Kidney (tissue), 14 donors: ENCODE data around the gene ANKH. TPM values are rescaled to one million over a fixed set of nuclear protein-coding genes. Genes with fewer than 3 reads are reported as not detected.

Experiments used
- DNase-seq, 5 donors: peaks; one replicate each; pipeline ENCODE4 v3.0.0-alpha.2; 2013 to 2020
- FAIRE-seq: peaks from 2 replicates; lab custom pipeline; 2012; peaks lifted over from hg19 to GRCh38; lab: Jason Lieb, UNC
- H3K27ac ChIP-seq, 2 donors: one replicate each; pipeline ENCODE4 v1.7.0; 2013; ENCODE audit warnings: low read depth in 2 of 2, low read length in 2 of 2, inconsistent platforms in 1 of 2
- H3K27me3 ChIP-seq: one replicate; pipeline ENCODE4 v1.7.1; 2013; ENCODE audit warnings: low read length, inconsistent platforms; ENCODE audit not compliant: control insufficient read depth, insufficient read depth
- H3K36me3 ChIP-seq, 3 donors: one replicate each; pipeline versions ENCODE4 v1.7.0 to v1.7.1; 2013; ENCODE audit warnings: low read length in 3 of 3, control low read depth in 1 of 3, inconsistent platforms in 1 of 3; ENCODE audit not compliant: insufficient read depth in 3 of 3, control insufficient read depth in 2 of 3
- H3K4me1 ChIP-seq, 3 donors: one replicate each; pipeline versions ENCODE4 v1.7.0 to v1.7.1; 2013; ENCODE audit warnings: low read length in 3 of 3, inconsistent platforms in 1 of 3, low read depth in 1 of 3; ENCODE audit not compliant: control insufficient read depth in 2 of 3, insufficient read depth in 2 of 3
- H3K4me3 ChIP-seq, 3 donors: one replicate each; pipeline versions ENCODE4 v1.7.0 to v1.8.1; 2013; ENCODE audit warnings: low read length in 3 of 3, control low read depth in 1 of 3, inconsistent platforms in 1 of 3
- H3K9ac ChIP-seq, 3 donors: one replicate each; pipeline versions ENCODE4 v1.7.0 to v1.7.1; 2013; ENCODE audit warnings: low read length in 3 of 3, control low read depth in 1 of 3, inconsistent platforms in 1 of 3
- H3K9me3 ChIP-seq, 3 donors: one replicate each; pipeline versions ENCODE4 v1.7.0 to v1.7.1; 2013; ENCODE audit warnings: low read length in 3 of 3, control low read depth in 1 of 3, inconsistent platforms in 1 of 3; ENCODE audit not compliant: control insufficient read depth in 2 of 3, insufficient read depth in 1 of 3
- CTCF ChIP-seq: IDR thresholded peaks from 3 replicates; pipeline ENCODE4 v1.5.1; 2012; ENCODE audit warnings: mild to moderate bottlenecking, moderate library complexity, borderline replicate concordance; ENCODE audit not compliant: insufficient read depth; ENCODE audit errors: extremely low read depth
- intact Hi-C: fragments of 100-400 bp; cut with DNase I; formaldehyde crosslinking; loops from one replicate; pipeline ENCODE4 v1.11.1; 2022
- polyA plus RNA-seq: library from polyadenylated mRNA; stranded (reverse); fragments of 350-450 nt; fragmentation: Illumina TruSeq; extraction: RNeasy Lipid Tissue Mini Kit (QIAGEN cat#74804); gene quantifications from one replicate; pipeline ENCODE4 v1.2.3, GENCODE V29; 2014; ENCODE audit warnings: low read depth, low replicate concordance; ENCODE audit not compliant: insufficient read depth
- total RNA-seq: library from RNA; stranded (reverse); fragmentation: NEBNext Ultra II Directional; extraction: Animal tissue kit (Norgen Biotek cat#: 25700); gene quantifications from one replicate; pipeline ENCODE4 v1.2.1, GENCODE V29; 2021
- donor health status: control.
- donor health status: control.
- donor health status: control.
- donor health status: control.
- donor health status: control.
- donor health status: DM: yes; HTN: yes; CAD: no.
- donor health status: Normal renal cell carcinoma (clear cell type).

ANKH gene
- total and polyA plus RNA-seq, 2 donors from 2014 or later, result 19.0 to 44.6 TPM

GRCh38 chr5:14760548-14761002 lies 111.0 kb downstream of the ANKH start:
- Histone ChIP-seq H3K9ac (no peak overlapping the region), H3K4me1 (no peaks in the 10 kb centered on the region), H3K9me3 (no peaks in the 10 kb centered on the region), H3K27ac (no peak overlapping the region), H3K27me3 (no peaks in the 10 kb centered on the region), H3K36me3 (no peaks in the 10 kb centered on the region), H3K4me3 (no peak overlapping the region)
- DNase-seq, result no peak
- no peak for FAIRE-seq
- no peak for TF ChIP-seq CTCF
- intact Hi-C loops, result no loop called here

- intact Hi-C loops, result no loop called here
- no peak overlapping the region for H3K9ac ChIP-seq
- FAIRE-seq, result no peak
These were observed 111.6 kb downstream of the ANKH start for GRCh38 chr5:14759744-14760547.

GRCh38 chr5:14757850-14758249 lies 113.7 kb downstream of the ANKH start:
- TF ChIP-seq CTCF, result no peak
- Histone ChIP-seq H3K27me3 (no peaks in the 10 kb centered on the region), H3K4me3 (no peak overlapping the region), H3K27ac (no peak overlapping the region), H3K9me3 (no peaks in the 10 kb centered on the region), H3K36me3 (no peaks in the 10 kb centered on the region), H3K4me1 (no peaks in the 10 kb centered on the region), H3K9ac (no peak overlapping the region)
- no peak for DNase-seq
- intact Hi-C loops, result no loop called here
- no peak for FAIRE-seq

More at GRCh38 chr5:14759744-14760547, 111.6 kb downstream of the ANKH start:
- H3K27ac ChIP-seq, result no peak overlapping the region
- H3K4me1 ChIP-seq, result no peaks in the 10 kb centered on the region
- no peaks in the 10 kb centered on the region for H3K27me3 ChIP-seq
- H3K9me3 ChIP-seq, result no peaks in the 10 kb centered on the region
- H3K36me3 ChIP-seq, result no peaks in the 10 kb centered on the region
- no peak for DNase-seq
- H3K4me3 ChIP-seq, result no peak overlapping the region
- TF ChIP-seq CTCF, result no peak
